GM21737 (cell line): ENCODE measurements around the gene CSNK2B.

Experiments
- ATAC-seq: cut with Tn5 transposase; IDR thresholded peaks from one replicate; pipeline ENCODE4 v1.9.1; 2021; ENCODE audit warnings: mild to moderate bottlenecking, moderate library complexity; ENCODE audit not compliant: unreplicated experiment

CSNK2B gene

DNA sequence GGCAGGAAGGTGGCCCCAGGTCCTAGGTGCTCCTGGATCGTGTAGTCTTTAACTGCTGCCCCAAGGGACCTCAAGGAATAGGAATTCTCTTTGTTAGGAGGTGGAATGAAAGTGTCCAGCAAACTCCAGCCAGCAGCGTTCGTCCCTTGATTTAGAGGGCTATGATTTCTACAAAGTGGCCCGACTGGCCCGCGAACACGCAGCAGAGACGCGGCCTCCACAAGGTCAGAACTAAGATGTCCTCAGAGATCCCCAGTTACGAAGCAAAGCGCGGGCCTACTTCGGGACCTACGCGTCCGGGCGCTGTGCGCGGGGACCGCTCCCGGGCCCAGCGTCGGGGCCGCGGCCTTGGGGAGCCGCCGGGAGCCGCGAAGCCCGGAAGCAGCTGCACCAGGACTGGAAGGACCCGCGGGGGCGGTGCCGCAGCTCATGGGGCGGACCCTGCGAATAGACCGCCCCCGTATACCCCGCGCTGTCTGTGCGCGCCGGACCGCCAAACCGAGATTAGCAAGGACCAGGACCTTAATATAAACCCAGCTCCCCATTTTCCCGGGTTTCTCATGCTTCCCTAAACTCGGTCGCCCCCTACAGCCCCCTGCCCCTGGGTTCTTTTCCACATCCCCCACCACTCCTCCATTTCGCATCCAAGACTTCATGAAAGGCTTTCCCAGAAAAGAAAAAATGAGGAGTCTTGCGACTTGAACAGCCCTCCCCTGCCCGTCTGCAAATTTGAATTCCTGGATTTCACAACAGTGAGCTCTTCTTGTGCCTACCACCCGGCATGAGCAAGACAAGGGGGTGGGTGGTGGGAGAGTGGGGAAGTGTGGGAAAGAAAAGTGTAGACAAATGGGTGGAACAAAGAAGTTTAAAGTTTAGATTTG, 5.3 kb upstream of the CSNK2B start, which contains the start of gene C6orf47:
Gene C6orf47 (minus strand): TSS at position 398 of the 881 bp plus-strand sequence. CDS start 831 bp downstream, outside the sequence.
- peak; percentile 35 for ATAC-seq

DNA sequence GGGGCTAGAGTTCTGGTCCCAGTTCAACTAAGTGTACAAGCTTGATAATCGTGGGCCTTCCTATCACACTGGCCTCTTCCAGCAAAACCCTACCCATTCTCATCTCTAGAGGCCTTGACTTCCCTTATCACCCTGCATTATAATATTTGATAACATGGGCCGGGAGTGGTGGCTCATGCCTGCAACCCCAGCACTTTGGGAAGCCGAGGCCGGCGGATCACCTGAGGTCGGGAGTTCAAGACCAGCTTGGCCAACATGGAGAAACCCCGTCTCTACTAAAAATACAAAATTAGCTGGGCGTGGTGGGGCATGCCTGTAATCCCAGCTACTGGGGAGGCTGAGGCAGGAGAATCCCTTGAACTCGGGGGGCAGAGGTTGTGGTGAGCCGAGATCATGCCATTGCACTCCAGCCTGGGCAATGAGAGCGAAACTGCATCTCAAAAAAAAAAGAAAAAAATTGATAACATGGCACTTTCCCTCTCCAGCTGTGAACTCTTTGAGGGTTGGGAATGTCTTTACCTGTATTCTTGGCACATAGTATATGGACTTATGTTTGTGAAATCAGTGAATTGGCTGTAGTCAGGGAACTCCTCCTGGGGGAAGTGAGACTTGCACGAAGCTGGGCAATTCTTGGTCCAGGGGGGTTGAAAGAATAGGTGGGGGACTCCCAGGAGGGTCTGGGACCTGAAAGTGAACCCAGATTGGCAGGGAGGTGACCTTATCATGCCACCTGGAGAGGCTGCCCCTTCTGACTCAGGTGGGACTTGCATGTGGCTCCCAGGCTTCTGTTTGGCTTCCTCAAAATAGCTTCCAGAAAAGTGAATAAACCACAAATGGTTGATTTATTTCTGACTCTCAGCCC, 4.4 kb upstream of the CSNK2B start:
- ATAC-seq = no peak

DNA sequence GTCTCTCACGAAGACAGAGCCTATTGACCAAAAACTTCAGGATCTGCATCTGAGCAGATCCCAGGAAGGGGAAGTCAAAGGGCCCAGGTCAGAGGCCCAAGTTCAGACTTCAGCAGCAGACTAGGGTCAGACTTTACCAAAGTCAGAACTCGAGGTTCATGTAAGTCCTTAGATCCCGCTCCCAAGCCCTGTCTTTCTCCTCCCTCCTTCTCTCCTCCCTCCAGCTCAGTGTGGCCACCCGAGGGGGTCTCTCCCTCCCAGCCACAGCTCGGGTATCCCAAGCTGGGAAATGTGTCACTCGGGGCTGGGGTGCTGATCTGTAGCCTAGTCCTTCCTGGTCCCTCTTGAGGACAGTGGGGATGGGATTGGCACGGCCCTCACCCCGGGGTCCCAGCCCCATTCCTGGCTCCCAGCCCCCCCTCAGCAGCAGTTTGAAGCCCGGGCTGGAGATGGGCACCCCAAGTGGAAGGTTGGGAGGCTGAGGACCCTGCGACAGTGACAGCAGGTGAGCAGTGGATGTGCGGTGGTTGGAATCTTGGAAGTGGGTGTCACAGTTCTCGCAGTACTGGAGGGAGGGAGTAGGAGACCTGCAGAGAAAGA, 3.7 kb upstream of the CSNK2B start:
- ATAC-seq = no peak

DNA sequence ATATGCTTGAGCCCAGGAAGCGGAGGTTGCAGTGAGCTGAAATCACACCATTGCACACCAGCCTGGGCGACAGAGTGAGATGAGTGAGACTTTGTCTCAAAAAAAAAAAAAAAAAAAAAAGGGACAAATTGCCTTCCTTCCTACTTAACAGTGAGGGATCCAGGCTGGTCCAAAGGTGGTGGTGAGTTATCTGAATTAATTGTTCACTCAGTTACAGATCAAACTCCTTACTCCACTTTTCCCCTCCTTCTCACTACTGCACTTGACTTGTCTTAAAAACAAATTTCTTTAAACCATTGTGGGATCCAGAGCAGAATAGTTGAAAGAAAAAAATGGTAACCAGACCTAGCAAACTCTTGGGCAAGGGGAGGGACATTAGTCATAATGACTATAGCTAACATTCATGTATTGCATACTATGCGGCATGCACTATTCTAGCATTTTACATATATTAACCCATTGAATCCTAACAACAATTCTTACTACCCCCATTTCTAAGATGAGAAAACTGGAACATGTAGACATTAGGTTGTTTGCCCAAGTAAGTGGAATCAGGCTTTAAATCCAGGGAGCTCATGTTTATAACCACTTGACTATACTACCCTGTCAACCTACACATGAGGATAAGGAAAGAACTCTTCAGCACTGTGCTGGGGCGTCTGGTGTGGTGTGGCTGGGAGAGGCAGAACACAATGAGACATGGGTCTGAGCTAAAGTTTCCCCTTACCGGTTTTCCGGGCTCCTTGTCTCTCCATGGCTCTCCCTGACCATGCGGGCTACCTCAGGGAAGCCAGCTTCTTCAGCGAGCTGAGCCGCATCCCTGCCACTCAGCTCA, 2.5 kb upstream of the CSNK2B start:
- no peak for ATAC-seq

DNA sequence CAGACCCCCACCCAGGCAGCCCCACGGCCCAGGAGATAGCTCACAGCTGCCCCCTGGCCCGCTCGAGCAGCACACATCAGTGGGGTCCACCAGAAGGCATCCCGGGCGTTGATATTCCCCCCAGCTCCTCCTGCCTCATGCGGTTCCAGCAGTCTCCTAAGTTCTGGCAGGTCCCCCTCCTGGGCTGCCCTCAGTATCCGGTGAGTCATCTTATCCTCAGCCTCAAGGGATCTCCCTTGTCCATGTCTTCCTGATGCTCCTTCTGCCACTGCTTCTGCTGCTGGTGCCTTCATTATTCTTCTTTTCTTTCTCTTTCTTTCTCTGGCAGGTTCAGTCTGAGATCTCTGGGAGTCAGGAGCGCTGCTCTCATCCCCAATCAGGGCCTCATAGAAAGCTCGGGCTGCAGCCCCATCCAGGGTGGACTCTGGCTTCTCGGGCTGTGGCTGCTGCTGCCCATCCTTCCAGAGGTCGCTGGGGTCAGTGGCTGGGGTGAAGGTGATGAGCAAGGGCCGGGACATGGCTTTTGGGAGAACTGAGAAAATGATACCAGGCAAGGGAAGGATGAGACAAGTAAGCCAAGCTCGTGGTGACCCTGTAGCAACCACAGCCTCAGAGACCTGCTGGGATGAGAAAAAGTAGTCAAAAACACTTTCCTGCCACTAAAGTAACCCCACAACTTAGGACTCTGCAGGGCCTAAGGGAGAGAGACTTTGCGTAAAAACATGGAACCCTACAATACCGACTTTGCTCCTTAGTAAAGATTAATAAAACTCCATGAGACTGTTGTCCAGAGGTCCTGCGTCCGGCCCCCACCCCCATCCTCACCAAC, 1.7 kb upstream of the CSNK2B start:
- no peak for ATAC-seq

DNA sequence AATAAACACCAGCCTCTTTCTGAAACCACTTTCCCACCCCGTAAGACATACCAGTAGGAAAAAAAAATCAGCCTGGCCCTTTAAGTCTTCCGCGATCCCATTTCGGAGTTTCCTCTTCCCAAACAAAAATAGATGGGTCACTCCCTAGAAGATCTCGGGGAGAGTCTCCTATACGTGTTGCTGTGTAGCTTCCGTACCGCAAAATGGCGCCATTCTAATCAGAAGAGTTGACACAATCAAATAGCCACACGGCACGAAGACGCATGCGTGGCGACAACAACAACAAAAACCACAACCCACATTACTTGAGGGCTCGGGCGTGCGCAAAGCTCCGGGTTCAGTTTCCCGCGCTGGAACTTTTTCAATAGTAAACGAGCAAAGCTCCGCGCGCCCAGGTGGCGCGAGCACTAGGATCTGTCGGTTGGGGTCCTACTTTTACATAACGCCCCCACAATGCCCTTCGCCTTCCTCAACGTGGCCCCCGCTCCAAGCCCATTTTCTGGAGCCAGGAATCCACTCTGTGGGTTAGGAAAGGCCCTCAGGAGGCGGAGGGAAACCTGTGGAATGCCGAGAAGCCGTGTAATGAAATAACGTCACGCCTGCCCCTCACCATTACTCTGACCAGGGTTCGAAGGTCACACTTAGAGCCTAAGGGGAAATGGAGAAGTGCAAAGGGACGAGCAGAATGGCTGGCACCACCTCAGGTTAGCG, 935 bp upstream of the CSNK2B start, which contains the start of gene GPANK1:
Gene GPANK1 (minus strand): TSS at position 208 of the 711 bp plus-strand sequence. CDS start 519 bp downstream, outside the sequence.
- peak; percentile 21 for ATAC-seq

DNA sequence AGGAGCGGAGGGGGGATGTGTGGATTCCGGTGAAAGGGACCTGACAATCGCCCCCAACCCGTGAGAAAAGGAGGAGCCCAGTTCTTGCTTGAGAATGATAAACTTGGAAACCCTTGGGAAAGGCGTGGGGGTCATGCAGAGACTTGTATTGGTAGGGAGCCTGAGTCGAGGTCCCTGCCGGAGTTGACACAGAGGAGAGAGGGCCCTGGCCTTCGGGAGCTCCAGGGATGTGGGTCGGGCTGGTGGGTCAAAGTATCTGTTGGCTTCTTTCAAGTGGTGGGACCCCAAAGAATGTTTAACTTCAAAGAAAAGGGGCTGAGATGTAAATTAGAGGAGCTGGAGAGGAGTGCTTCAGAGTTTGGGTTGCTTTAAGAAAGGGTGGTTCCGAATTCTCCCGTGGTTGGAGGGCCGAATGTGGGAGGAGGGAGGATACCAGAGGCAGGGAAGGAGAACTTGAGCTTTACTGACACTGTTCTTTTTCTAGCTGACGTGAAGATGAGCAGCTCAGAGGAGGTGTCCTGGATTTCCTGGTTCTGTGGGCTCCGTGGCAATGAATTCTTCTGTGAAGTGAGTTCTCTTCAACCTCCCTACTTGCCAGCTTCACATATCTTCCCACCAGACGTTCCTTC, 571 bp downstream of the CSNK2B start:
- no peak for ATAC-seq

DNA sequence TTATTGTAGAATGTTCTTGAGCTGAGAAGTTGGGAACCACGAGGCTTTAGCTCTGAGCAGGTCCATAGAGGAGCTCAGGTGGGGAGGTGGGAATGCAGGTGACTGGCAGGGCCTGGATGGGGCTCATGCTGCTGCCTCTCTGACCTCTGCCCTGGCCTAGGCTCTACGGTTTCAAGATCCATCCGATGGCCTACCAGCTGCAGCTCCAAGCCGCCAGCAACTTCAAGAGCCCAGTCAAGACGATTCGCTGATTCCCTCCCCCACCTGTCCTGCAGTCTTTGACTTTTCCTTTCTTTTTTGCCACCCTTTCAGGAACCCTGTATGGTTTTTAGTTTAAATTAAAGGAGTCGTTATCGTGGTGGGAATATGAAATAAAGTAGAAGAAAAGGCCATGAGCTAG, 3.8 kb downstream of the CSNK2B start, which contains the start of gene LY6G5B:
Gene LY6G5B (plus strand): TSS at position 301 of the 400 bp plus-strand sequence. CDS start 975 bp downstream, outside the sequence.
- no peak for ATAC-seq

DNA sequence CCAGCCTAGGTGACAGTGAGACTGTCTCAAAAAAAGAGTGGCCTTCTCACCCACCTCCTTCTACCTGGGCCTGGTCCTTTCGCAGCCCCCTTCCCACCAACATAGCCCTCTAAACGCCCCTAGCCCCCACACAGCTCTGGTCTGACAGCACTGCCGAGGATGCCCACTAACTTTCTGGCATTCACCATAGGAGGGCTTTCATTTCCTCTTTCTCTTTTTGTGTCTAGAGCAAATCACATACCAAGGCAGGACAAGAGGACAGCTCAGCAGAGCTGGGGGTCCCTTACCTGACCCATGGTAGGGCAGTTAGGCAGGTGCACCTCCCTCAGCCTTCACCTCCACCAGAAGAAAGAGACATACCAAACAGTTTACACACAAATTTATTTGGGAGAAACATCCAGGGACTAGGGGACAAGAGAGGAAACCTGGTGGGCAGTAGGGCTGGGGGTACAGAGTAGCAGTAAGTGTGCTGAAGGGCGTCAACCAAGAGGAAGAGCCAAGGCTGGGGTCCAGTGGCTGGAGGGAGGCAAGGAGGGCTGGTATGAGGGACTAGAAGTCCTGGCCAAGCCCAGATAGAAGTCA, 10.5 kb downstream of the CSNK2B start:
- ATAC-seq = no peak

DNA sequence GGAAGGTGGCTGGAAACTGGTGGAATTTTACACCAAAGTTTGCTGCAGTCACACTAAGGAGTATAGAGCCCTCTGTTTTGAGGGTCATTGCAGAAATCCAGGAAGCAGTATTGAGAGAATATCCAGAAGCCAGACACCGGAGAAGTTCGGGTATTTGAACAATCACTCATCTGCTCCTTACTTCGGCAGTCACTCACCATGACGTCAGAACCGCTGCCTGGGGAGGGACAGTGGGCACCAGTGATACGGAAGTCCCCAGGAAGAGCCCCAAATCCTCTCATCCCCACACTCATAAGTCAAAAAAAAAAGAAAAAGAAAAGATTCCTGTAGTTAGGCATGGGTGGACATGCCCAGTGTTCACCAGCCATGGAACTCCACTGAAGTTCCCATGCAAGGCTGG, 11.0 kb downstream of the CSNK2B start:
- no peak for ATAC-seq

DNA sequence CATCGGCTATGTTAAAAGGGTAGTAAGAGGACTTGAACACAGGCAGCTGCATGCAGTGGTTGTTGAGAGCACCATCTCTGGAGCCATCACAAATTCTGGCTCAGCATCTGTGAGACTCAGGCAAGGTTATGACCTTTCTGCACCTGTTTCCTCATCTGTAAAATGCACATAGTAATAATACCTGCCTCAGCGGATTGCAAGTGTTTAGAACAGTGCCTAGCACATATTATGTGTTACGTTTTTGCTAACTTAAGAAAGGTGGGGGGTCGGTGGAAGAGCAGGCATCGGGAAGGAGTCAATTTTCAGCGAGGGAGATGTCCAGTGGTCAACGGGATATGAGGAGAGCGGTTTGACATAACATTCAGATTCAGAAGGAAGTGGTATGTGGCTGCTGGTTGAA, 12.1 kb downstream of the CSNK2B start:
- no peak for ATAC-seq

DNA sequence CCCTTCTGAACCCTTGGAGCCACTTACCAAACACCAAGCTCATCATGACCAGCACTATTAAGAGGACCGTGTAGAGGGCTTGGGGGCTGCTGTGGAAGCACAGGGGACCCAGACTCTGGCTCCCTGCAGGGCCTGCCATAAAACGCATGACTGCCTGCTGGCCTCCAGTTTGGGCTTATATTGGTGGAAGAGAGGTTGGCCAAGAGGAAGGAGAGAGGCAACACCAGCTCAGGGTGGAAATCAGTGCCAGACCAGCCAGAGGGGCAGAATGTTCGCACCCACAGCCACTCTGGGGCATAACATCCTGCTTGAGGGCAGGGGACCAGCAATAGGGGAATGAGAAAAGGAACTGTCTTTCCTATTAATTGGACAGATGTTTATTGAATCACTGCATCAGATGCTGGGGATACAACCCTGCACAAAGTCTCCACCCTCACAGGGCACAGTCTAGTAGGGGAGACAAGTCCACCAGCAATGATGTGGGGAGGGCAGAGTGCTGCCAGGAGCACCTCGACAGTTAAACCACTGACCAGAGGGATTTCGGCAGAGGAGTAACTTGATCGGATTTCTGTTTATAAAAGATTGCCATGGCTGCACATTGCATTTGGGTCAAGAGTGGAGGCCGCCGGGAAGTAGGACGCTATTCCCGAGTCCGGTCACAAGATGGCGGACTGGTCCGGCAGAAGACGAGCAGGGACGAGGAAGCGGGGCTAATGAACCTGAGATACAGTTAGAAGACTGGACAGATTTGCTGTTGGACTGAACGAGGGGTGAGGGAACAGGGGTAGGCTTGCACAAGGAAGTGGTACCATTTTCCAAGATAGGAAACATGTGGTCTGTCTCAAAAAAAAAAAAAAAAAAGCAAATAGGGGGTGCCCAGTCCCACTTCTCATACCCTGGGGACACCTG, 14.6 kb downstream of the CSNK2B start, which contains the start of gene LY6G5C:
Gene LY6G5C (minus strand): TSS at position 842 of the 909 bp plus-strand sequence. CDS start 694 bp downstream, at position 148.
- ATAC-seq = no peak

DNA sequence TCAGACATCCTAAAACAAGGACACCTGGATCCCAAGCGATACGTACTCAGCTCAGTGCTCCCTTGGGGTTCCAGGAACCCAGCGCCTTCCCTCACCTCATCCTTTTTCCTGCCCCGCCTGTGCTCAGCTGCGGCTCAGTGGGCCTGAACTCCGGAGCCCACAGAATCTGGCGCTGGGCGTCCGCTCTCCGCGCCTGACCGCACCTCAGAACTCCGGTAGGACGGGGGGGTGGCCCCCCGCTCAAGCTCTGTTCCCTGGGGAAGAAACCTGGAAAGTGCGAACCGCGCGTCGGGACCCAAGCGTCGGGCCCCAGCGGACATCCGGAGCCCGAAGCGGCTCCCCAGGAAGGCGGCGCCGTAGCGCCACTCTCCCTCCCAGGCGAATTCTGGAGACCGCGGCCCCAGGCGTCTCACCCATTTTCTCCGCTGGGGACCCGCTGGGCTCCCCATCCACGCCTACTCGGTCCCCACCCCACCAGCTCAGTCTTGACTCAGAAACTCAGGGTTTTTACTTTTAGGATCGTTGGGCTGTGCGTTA, 15.3 kb downstream of the CSNK2B start:
- no peak for ATAC-seq

DNA sequence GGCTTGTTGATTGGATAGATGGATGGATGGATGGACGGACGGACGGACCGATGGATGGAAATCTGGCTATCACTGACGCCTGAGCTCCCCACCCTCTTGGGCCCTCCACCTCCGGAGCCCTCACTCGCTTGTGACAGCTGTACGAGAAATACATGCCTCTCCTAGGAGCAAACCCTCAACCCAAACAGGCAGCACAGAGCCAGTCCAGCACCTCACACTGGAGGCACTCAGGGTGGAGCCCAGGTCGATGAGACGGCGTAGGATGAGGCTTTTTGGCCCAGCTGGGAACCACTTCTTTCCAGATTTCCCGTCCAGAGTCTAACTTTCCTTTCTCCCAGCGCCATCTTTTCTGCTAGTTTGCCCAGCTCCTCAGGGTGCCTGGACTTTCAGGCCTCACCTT, 17.7 kb downstream of the CSNK2B start:
- ATAC-seq = no peak

DNA sequence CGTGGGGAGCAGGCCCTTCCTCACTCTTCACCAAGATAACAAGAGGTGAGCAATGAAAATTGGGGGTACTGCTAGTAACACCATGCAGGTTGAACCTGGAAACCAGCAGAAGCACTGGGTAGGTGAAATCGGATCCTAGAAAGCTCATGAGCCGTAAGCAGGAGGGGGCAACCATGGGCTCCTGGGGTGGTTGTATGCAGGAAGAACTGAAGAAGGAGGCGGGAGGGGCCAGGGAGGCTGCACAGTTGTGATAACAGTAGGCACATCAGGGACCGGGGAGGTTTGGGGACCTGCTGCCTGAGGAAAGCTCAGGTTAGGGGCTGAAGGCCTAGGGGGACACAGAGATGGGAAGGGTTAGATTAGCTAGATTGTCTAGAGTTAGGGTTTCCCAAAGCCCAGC, 20.6 kb downstream of the CSNK2B start:
- no peak for ATAC-seq

DNA sequence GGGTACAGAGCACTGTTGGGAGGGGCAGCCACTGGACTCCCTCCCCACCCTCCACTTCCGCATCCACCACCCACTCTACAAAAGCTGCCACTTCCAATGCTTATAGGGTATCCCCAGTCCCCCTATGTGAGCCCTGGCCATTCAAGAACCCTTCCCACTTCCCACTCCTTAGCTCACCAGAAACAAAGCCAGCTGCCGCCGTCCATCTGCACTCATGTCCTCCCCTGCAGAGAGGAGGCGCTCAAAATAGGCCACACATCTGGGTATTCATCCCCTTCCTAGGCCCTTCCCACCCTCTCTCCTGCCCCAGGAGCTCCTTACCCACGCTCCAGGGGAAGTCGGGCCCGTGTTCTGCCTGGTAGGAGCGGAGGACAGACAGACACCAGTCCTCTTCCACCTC, 21.4 kb downstream of the CSNK2B start:
- ATAC-seq = no peak
